Activated CD8-positive, alpha-beta memory T cell treated with anti-CD3 and anti-CD28 coated beads, Interleukin-2, amount 50 U/mL, for 24 hours (primary cell): ENCODE data around the gene DHX15.
"Not testable (repeated sequence)": the region's sequence is repeated elsewhere in the genome, so short reads cannot be mapped to it uniquely, and the experiment has no call there.

ENCODE experiments used
- DNase-seq: peaks from one replicate; pipeline ENCODE4 v3.0.0-alpha.2; 2020; ENCODE audit errors: extremely low read depth

Gene DHX15

DNA sequence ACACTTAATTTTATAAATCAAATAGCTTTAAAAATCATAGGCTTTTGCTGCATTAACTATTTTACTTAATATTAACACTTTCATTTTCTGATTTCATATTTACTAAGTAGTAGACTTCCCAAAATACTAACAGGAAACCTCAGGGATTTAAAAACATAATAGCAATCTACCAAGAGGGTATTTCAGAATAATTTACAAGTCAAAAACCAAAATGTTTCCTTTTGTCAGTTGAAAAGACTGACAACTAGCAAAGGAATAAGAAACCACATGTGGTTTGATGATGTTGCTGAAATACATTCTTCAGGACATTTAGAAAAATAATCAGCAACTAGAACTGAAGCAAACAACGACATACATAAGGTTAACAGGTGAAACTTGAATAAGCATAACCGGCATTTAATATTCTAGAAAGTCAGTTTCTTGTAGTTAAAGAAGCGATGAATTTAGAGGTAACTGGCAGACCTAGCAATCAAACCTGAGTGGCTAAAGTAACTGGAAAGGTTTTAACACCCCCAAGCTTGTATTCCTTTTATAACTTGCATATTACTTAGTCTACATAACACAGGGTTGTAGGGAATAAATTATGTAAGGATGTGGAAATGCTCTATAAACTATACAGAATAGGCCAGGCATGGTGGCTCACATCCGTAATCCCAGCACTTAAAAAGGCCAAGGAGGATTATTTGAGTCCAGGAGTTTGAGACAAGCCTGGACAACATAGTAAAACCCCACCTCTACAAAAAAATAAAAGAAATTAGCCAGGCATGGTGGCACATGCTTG, 40.0 kb downstream of the DHX15 start:
- DNase-seq: no peak

DNA sequence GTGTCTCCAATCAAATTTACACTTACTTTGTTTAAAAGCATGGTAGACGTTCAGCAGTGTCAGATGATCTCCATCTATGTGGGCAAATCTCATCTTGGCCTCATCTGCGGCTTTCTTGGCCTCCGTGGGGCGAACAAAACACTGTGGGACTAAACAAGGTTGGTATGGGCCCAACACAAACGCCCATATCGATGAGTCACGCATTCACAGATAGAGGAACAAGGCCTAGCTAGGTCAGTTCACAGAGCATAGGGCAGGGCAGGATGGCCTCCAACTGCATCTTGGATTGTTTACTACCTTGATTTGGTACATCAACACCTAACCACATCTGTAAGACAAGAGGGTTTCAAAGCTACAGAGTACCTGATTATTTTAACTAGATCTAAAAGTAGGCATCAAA, 47.3 kb downstream of the DHX15 start:
- no peak for DNase-seq

DNA sequence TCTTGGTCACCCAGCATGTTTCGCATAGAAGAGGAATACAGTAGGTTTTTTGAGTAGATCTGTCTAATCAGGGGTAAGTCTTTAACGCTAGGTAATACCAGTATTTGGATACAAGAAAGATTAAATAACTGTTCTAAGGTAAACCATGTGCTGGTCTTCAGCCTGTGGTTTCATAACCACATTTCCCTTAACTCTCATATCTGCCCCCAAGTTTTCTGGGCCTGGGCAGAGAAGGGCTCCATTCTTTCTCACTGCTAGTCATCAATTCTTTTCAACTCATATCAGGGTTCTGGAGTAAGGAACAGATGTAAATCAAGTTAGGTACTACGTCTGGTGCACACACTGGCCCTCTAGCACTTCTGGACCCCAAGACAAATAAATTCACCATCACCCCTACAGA, 49.0 kb downstream of the DHX15 start:
- DNase-seq: no peak

DNA sequence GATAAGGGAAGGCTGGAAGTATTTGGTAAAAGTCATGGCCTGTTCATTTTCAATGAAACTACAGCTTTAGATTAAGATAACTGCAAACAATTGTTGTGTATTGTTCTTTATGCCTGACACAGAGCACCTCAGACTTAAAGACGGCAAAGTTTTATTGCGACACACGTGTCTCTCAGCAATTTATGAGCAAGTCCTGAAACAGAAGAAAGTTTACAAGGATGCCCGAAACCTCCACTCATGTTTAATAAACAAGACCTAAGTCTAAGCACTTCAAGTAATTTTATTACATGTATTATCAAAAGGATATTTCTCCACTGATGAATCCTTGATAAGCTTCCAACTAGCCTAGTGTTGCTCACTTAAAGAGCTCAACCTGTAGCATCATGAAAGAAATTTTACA, 51.0 kb downstream of the DHX15 start:
- DNase-seq: no peak

DNA sequence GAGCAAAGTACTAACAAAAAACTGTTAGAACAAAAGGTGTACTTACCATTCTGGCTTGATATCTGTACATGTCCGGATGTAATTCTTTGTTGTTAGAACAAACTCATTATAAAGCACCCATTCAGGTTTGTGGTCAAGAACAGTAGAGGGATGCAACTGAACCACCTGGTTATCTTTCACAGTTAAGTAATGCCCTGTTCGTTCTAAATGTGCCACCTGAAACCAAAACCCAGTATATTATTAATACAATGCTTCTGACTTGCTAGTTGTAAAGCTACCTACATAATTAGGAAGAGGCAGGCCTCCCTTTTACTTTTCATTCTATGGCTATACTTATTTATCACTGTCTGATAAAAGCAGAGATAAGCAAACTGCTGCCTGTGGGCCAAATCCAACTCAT, 54.8 kb downstream of the DHX15 start:
- DNase-seq: no peak

DNA sequence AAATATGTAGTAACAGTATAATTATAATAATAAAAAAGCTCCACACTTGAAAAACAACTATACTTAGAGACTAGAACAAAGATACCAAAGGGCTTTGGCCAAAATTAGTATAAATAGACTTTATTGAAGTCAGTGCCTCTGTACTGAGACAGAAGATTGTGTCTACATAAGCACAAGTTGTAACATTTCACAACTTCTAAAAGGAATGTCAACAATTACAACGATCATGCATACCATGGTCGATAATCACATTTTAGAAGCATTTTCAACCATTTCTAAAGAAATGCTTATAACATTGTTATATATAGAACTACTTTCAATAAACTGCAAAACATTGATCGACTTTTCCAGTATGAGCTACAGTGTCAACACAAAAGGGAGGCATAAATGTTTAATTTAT, 57.0 kb downstream of the DHX15 start:
- no peak for DNase-seq

DNA sequence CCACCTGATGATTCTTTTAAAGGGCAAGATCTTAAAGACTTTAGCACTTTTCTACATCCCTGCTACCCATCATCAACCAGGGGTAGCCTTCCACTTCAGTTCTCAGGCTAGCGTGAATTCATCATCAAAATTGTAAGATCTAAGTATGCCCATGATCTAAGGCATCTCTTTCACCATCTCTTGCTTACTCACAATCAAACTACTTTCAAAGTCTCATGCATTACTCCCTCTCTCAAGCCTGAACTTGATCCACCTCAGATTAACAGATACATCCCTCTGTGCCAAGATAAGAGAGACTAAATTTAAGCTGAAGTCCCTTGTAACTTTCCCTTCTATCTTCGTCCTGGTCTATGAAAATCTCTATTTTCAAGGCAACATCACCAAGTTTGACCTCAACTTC, 62.8 kb downstream of the DHX15 start:
- DNase-seq: no peak

DNA sequence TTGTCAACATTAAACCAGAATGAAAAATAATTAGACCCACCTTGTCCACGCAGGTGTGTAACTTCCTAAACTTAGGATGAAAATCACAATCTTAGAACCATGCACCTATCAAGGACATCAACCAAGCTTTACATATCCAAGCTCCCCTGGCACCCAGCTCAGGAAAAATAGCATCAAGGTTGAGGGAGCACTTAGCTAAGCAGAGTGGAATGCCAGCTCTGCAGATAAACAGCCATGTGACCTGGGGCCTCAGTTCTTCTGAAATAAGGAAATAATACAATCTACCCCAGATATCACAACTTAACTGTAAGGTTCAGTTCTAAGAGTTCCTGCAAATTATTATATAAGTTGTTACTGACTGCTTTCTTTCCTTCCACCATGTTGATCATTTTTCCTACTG, 64.7 kb downstream of the DHX15 start:
- DNase-seq: no peak

DNA sequence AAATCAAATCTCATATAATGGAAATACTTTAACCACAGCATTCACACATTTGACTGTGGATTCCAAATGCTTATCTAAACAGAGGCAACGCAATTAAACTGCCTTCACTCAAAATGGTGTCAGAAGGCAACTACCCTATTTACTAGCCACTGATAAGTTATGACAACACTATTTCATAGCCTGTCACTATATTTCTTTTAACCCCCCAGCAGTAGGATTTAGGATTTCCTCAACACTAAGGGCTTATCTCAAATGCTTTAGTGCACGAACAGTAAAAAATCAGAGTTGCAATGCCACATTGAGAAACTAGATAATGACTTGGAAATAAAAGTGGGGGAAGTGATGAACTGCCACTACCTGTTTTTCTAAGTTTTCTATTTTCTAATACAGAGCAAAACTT, 66.7 kb downstream of the DHX15 start:
- DNase-seq: no peak

DNA sequence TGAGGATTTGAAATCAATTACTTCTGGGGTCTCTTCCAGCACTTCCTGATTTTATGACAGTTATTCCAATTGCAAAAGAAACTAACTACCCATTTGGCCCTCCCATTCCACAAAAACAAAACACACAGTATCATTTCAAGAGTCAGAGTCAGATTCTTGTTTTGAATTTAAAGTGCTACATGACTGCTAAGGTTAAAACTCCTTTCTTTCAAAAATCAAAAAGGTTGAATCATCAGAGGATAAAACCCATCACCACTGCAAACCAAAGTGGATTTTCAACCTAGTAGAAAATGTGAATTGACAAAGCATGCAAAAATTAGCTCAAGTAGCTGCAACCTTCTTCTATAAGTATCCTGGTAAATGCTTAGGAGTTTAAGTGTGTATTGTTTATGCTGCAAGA, 67.4 kb downstream of the DHX15 start:
- no peak for DNase-seq

DNA sequence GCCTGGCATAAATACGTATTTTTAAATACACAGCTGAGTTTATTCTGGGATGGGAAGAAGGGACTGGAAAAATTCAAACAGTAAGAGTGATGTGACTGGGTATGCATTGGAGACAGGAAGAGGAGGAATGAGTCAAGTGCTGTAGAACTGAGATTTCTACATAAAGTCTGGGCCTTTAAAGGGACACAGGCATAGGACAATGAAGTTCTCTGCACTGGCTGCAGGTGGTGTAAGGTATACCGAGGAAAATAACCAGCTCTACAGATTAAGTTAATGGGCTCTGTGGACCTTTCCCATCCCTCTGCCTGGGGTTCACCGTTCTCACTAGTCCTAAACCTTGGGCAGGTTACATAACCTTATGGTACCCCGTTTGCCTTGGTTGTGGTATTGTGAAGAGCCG, 68.7 kb downstream of the DHX15 start:
- no peak for DNase-seq

DNA sequence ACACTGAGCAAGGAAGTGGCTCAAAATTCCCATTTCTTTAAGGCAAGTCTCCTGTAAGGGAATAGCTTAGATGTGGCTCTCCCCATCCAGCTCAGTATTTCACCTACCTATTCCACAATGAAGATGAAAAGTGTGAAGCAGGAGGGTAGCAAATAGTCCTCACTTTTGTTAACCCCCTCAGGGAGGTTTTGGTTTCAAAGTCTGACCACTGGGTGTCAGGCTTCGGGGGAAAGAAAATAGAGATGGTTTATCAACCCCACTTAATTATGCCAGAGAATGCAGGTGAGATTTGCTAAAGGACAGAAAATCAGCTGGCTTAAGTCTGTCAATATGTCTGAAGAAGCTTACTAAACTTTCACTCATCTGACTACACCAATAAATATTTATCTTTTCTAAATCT, 69.5 kb downstream of the DHX15 start:
- DNase-seq: no peak

DNA sequence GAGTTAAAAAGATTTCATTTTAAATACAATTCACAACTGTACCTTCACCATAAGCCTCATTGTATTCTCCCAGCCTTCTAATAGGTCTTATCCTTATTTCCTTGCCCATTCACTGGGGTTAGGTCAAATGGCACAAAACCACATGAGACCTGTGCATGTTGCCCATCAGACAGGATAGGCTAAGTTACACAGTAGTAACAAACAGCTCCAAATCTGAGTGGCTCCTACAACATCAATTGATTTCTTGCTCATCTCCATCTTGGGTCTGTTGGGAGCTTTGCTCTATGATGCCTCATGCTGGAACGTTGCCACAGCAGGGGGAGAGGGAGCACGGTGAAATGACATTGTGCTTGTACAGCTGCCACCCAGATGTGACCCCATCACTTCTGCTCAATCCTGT, 70.6 kb downstream of the DHX15 start:
- no peak for DNase-seq

DNA sequence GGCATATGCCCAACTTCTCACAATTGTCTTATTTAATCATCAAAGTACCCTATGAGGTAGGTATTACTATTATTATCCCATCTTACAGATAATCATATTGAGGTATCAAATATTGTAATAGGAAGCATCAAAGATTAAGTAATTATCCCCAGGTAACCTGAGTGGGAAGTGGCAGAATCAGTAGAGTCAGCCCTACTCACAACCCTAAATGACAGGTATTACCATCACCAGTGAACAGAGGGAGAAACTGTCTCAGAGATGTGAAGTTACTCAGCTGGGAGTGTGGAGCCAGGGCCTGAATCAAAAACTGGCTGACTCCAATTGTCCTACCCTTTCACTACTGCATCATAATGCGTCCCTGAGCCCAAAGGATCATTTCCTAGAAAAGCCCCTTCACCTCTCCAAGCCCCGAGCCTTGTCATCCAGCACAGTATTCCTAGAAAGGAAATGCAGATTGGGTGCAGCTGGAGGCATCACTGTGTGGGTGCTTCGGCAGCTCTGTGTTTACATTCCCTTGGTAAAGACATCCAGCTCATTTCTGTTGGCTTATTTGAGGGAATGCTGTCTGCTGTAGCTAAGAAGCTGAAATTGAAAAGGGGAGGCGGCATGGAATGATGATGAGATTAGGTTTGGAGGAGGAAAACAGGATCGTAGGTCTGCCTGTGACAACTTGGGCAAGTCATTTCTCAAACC, 72.8 kb downstream of the DHX15 start:
- DNase-seq: no peak

DNA sequence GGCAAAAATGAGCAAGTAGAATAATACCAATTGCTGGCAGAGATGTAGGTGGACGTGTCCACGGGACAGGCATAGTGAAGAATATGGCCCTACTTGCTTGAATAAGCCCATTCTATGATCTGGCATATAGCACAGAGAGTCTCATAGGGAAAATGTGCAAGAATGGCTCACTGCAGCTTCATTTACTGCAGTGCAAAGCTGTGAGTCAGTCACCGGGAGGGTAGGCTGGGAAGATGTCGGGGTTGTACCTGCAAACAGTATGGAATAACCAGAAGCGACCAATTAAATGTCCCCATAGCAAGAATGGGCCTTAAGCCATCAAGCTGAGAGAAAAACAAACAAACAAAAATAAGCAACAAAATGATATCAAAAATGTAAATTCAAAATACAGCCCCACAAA, 74.3 kb downstream of the DHX15 start:
- no peak for DNase-seq

DNA sequence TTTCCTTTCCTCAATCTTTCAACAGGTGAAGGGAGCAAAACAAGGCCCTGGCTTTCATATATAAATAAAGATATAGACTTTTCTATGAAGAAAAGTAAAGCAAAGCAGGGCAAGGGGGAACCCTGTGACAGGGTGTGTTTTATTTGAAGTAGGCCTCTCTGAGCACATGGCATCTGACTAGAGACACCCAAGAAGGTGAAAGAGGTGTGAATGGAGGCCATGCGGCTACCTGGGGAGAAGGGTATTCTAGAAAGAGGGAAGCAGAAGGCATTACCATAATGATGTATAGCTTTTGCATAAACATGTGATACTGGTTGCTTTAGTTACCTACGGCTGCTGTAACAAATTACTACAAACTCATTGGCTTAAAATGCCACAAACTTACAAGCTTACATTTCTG, 75.8 kb downstream of the DHX15 start:
- DNase-seq: no peak

DNA sequence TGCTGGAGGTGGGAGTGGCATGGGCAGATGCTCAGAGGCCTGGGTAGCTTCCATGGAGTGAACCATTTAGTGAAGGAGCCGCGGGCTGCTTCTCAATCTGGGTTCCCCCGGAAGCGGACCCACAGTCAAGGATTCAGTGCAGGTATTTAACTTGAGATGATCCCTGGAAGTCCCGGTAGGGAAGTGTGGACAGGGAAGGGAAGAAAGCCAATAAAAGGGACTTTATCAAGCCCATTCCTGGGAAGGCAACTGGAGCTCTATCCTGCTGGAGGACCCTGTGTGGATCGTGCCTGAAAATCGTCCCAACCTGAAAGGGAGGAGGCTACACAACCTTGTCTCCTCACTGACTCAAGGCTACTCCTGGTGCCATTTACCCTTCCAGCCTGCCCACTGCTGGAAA, 76.9 kb downstream of the DHX15 start:
- no peak for DNase-seq

DNA sequence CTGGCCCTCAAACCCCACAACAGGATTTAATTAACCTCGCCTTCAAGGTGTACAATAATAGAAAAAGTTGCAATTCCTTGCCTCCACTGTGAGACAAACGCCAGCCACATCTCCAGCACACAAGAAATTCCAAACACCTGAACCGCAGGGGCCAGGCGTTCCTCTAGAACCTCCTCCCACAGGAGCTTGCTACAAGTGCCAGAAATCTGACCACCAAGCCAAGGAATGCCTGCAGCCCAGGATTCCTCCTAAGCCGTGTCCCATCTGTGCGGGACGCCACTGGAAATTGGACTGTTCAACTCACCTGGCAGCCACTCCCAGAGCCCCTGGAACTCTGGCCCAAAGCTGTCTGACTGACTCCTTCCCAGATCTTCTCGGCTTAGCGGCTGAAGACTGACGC, 81.3 kb downstream of the DHX15 start:
- DNase-seq: not testable (repeated sequence)

DNA sequence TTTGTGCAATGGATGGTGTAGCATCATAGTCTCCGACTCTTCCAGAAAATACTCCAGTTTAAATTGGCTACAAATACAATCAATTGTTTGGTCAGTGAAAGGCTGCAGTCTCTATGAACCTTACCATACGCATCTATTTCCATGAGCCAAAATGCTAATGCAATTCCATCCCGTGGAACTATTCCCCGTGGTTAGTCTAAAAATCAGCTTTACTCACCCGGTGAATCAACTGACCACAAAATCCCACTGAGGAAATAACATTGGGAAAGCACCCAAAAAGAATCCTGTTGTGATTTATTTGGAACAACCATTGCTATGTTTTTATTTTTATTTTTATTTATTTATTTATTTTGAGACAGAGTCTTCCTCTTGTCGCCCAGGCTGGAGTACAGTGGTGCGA, 87.1 kb downstream of the DHX15 start:
- no peak for DNase-seq

DNA sequence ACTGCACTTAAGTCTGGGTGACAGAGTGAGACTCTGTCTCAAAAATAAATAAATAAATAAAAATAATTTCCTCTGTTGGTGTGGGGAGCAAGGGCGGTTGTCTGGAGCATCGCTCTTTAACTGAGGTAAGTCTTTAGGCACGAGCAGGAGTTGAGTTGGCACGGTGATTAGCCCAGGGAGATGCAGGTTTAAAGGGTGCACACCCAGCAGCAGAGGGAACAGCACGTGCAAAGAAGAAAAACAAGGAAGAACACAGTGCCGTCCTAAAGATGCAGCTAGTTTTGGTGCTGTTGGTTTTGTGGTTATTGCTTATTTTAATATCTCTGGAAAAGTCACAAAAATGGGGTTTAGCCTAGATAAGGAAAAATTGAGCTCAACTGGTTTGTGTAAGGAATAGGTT, 87.8 kb downstream of the DHX15 start:
- no peak for DNase-seq

DNA sequence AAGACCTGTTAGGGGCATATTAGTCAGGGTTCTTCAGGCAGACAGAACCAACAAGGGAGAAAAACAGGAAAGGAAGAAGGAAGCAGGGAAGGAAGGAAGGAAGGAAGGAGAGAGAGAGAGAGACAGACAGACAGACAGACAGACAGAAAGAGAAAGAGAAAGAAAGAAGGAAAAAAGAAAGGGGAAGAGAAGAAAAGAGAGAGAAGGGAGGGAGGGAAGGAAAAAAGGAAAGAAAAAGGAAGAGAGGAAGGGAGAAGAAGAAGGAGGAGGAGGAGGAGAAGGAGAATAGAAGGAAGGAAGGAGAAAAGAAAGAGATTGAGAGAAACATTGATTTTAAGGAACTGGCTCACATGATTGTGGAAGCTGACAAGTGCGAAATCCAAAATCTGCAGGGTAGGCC, 89.0 kb downstream of the DHX15 start:
- no peak for DNase-seq

DNA sequence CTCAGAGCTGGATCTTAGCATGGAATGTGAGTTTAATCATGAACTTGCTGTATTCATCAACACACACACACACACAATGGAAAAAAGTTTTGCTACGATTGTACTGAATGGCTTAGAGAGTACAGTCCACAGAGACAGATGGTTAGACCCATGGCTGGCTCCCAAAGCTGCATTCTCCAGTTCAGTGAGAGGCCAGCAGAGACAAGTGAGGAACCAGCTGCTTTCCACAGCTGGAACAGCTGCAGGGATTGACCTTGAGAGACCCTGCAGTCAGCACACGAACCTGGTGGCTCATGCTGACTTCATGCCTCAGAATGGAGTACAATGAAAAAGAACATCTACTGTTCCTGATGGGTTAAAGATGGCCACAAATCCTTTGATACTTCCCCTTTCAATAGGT, 94.5 kb downstream of the DHX15 start:
- DNase-seq: no peak

DNA sequence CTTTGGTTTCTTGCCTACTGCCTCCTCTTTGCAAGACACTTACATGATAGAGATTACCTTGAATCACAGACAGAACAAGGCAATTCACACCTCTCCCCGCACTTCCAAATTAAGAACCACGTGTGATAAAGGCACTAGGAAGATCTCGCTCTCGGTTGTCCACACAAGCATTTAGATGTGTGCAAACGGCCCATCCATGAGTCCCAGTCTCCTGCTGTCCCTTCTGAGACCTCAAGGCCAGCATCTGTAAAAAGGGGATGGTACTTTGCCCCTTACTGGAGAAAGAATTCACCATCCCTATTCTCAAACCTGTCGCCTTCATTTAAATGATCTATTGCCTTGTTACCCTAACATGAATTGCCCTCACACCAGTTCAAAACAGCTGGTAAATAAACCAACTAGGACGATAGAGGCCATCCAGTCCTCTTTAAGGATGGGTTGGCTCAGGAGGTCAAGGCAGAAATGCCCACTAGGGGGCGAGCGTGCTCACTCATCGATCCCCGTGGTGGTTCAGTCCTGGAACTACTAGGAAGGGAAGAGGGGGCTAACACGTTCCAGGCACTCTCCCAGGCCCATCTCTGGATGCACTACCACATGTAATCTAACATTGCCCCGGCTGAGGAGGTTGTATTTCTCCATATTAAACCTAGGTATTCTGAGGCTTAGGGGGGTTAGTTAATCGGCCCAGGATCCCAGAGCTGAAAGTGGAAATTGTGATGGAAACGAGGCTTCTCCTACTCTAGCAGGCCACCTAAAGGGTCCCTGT, 95.8 kb downstream of the DHX15 start:
- DNase-seq: peak; percentile 15
